GM18526 (cell line): ENCODE measurements around the gene GSTT2.

Experiments
- POLR2A ChIP-seq: IDR thresholded peaks from 3 replicates; pipeline ENCODE4 v1.6.1; 2011; ENCODE audit not compliant: insufficient read length; ENCODE audit errors: extremely low read depth

The GSTT2 gene

DNA sequence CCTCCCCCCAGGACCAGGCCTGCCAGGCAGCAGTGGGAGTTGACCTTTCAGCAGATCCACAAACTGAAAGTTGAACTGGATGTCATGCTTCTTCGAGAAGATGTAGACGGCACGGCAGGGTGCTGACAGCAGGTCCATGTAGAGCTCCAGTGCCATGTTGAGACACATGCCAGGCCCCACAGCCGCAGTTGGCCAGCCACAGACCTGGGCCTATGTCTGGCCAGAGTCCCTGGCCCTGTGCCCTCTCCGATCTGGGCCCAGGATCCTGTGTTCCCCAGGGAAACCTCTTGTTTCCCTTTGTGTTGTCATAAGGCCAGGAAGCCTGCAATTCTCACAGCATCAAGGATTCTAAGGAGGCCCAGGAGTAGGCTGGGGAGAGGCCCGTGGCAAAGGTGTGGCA is 25.3 kb downstream of the GSTT2 start, which contains the start of gene GSTT4:
Gene GSTT4, minus strand, starts transcription at position 253 of the 400 bp plus-strand sequence. Its CDS starts 97 bp downstream, at position 156.
- no peak for TF ChIP-seq POLR2A

DNA sequence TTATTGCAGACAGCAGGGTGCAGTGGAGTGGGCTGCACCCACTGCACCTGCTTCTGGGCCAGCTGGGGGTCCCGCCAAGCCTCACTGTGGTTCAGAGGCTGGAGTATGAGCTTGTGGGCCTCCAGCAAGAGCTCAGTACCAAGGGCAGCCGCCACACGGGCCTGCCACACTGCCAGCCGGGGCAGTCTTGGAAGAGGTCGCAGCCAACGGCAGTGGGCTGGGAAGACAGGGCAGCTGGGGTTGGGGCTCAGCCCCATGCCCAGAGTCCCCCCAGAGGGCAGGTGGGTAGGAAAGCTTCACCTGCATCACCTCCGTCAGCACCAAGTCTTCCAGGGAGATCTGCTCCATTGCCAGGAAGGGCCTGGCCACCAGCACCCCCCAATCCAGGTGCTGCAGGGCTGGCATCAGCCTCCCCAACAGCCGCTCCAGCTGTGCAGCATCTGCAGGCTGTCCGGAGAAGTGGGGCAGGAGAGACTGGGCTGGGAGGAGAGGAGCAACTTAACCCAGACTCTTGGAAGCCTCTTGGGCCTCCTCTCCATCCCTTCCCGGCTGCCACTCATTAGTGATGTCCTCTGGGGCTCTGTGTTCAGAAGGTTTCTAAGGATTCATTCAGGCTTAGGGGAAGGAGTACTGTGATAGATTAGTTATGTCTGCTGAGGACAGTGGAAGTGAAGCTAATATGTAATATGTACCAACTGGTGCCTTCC is 26.4 kb downstream of the GSTT2 start:
- TF ChIP-seq POLR2A: no peak

DNA sequence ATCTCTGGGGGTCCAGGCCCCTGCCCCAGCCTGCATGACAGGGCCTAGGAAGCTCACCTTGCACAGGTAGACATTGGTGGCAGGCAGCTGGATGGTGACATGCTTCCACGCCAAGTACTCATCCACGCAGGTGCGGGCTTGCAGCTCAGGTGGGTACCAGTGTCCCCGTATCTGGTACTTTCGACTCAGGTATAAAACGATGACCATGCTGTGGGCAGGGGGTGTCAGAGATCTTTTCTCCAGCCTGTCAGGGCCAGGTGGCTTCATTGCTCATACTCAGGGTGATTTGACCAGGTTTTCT is 26.9 kb downstream of the GSTT2 start:
- no peak for TF ChIP-seq POLR2A

DNA sequence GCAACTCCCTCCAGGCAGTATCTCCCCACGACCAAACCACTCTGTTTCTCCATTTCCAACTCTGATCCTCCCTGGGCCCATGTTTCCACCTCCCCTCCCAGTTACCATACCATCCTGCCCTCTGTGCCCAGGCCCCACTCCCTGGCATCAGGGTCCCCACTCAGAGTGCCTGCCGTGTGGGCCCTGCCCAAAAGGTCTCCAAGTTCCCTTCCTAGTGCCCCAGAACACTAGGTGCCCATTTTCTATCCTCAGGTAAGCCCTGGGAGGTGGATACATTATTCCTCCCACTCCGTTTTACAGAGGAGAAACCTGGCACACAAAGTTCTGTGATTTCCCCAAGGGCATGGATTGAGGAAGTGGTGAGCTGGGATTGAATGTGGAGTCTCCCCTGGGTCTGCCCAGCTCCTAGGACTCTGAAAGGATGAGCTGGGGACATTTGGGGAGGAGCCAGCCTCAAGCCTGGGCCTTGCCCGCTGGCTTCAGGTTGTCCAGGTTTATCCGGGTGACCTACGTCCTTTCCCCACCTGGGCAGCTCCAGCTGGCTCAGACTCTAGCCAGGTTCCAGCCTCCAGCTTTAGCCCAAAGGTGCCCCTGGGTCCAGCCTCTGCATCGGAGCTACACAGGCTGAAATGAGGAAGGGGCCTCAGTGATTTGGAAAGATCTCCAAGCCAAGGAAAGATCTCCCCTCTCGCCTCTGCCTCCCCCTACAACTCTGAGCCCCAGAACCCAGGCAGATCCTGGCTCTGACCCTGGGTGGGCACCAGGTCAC is 27.5 kb downstream of the GSTT2 start:
- no peak for TF ChIP-seq POLR2A

DNA sequence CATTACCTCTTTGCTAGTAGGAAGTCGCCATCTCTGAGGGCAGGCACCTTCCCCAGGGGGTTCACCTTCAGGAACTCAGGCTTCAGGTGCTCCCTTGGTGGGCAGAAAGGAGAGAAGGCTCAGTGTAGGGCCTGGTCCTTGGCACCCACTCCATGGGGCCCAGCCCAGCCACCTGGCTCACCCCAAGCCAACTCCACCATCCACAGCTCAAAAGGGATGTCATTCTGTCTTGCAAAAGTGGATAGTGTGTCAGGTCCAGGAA is 28.0 kb downstream of the GSTT2 start:
- no peak for TF ChIP-seq POLR2A

DNA sequence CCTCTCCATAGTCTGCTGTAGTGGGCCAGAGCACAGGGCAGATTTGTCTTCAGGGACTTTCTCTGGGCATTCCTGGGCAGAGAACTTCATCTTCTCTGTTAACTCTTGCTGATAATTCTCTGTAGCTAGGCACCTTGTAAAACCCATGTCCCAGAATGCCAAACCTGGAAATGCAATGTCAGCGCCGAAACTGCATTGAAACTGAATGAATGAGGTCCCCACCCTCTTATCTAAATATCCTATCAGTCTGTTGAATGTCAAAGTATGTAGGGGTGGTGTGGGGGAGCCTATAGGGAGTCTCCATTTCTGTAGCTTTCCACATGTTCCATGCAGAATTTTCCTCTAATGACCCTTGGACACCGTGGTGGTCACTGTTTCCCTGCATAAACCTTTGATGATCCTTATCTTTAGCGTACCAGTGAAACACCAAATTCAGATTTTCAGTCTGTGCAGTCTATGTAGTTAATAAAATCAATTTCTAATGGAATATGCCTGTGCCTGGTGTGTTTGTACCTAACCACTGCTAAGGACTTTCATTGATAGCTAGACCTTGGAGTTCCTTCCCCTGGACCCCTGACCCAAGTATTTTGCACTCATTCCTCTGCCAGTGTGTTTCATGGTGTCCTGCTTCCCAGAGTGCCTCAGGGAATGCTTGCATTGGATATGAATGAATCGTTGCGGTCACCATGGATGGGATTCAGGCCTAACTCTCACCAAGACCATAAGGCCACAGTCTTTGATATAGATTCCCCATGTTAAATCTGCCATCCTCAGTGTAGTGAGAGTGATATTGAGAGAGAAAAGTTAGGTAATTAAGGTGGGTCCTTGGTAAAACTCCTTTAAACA is 28.7 kb downstream of the GSTT2 start:
- TF ChIP-seq POLR2A: no peak

DNA sequence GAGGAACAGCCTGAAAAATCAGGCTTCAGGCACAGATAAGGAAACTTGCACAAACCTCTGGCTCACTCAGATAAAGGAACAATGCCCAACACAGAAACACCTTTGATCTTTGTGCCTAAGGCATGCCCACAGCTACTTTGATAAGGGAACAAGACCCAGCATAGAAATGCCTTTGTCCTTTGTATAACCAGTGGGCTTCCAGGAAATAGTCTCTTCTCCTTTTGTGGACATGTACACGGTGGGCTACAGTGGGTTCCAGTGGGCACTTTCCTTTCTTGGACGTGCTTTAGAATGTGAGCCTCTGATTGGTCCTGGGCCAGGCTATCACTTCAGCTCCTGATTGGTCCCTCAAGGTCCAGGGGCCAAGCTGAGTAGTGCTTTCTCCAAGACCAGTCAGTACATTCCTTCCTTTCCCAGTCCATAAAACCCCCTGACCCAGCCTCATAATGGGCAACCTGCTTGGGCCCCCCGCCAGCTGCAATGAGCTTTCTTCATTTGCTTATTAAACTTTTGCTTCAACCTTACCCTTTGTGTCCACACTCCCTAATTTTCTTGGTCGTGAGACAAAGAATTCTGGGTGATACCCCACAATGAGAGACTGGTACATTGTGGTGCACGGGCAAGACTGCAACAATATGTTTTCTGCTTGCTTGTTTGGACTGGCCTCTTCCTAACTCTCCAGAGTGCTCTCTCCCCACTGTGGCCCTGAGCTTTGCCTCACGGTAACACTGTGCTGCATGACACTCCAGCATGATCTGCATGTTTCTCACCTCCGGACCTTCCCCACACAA is 29.5 kb downstream of the GSTT2 start:
- no peak for TF ChIP-seq POLR2A

DNA sequence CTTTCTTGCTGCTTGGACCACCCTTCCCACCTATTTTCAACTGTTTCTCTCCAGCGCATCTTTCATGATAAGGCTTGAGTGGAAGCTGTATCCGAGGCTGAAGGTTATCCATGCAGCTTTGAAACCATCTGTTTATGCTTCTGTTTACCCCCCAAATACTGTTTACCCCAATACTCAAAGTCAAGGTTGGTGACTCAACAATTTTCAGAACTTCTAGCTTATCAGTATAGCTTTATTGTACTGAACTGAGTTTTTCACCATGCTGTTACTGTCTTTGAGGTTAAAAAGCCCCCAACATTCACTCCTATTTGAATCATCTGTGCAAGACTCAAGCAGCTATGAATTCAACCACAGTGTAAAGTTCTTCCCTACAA is 30.1 kb downstream of the GSTT2 start:
- TF ChIP-seq POLR2A: no peak

DNA sequence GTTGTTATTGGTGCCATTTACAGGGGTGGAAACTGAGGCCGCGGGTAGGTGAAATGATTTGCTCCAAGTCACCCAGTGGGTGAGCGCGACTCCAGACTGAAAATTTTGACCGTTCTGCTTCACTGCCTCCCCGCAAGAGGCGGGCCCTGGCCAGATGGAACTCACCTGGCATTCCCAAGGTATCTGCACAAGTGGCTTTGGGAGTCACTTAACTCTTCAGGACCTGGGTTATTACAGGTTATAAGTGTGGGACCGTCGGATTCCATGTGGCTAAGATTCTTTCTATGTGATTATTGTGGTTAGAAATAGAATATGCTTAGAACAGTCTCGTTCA is 31.8 kb downstream of the GSTT2 start:
- TF ChIP-seq POLR2A: no peak

DNA sequence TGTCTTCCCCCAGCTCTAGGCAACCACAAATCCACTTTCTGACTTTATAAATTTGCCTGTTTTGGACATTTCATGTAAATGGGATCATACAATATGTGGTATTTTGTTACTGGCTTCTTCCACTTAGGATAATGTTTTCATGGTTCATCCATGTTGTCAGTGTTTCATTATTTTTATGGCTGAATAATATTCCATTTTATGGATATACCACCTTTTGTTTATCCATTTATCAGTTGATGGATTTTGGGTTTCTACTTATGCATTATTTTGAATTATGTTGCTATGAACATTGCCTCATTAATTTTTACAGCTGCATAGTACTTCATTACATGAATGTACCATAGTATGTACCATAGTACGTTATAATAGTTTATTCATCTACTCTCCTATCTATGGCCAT is 36.2 kb downstream of the GSTT2 start:
- no peak for TF ChIP-seq POLR2A

DNA sequence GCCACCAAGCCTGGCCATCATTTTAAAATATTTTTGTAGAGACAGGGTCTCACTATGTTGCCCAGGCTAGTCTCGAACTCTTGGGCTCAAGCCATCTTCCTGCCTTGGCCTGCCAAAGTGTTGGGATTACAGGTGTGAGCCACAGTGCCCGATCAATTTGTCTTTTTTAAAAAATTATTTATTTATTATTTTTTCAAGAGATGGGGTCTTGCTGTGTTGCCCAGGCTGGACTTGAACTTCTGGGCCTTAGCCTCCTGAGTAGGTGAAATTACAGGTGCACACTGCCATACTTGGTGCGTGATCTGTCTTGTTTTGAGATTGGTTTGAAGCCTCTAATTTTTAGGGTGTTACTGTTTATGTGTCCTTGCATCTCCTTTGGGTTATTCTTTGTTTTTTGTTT is 41.4 kb downstream of the GSTT2 start:
- no peak for TF ChIP-seq POLR2A

DNA sequence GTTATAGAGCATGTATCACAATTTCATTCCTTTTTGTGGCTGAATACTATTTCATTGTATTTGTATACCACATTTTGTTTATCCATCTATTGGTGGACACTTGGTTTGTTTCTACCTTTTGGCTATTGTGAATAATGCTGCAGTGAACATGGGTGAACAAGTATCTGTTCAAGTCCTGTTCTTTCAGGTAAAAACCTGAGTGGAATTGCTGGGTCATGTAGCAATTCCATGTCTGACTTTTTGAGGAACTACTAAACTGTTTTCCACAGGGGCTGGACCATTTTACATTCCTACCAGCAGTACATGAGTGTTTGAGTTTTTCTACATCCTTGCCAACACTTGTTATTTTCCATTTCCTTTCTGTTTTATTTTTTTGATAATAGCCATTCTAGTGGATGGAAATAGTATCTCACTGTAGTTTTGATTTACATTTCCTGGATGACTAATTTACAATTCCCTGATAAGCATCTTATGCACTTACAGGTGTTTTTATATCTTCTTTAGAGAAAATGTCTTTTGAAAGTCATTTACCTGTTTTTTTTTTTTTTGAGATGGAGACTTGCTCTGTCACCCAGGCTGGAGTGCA is 43.4 kb downstream of the GSTT2 start:
- no peak for TF ChIP-seq POLR2A

DNA sequence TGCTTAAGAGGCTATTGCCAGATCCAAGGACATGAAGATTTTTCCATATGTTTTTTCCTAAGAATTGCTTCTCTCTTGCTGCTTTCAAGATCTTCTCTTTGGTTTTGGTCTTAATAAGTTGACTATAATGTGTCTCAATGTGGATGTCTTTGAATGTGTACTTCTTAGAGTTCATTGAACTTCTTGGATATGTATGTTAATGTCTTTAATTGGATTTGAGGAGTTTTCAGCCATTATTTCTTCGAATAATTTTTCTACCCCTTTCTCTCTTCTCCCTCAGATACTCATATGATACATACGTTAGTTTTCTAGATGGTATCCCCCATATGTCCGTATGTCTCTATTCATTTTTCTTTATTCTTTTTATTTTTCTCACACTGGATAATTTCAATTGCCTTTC is 44.4 kb downstream of the GSTT2 start:
- TF ChIP-seq POLR2A: no peak

DNA sequence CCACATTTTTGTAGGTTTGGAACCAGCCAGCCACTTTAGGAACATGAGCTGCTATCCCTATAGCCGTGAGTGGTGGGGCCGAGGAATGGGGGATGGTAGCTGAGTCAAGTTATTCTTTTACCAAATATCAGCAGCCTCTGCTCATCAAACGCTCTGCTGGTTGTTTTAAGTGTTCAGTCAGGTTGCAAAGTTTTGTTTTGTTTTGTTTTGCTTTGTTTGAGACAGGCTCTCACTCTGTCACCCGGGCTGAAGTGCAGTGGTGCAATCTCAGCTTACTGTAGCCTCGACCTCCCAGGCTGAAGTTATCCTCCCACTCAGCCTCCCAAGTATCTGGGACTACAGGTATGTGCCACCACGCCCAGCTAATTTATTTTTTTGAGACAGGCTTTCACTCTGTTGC is 45.5 kb downstream of the GSTT2 start:
- TF ChIP-seq POLR2A: no peak

DNA sequence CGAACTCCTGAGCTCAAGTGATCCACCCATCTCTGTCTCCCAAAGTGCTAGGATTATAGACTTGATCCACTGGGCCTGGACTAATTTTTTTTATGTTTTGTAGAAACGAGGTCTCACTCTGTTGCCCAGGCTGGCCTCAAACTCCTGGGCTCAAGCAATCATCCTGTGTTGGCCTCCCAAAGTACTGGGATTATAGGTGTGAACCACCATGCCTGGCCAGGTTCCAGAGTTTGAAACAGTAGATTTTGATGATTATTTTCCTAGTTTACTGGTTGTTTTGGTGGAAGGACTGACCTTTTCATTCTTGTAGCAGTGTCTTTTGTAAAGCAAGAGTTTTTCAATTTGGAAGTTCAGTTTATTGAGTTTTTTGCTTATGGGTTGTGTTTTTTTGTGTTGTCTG is 46.1 kb downstream of the GSTT2 start:
- no peak for TF ChIP-seq POLR2A
